OCI-LY3 (cell line): ENCODE data around the gene NKX3-2.

ENCODE experiments used
- EZH2phosphoT487 ChIP-seq: fragments of 200-600 bp; shearing (Covaris generic); IDR thresholded peaks from 2 replicates; pipeline ENCODE4 v1.6.1; 2018; ENCODE audit warnings: antibody characterized with exemption, mixed run types, low read depth
- TF ChIP-seq, protein P1 (sequence below): fragments of 200-600, 300-600 bp; sonication (generic); IDR thresholded peaks from 2 replicates; pipeline ENCODE4 v1.5.1; 2014; ENCODE audit warnings: antibody characterized with exemption, low read length, low read depth

DNA sequence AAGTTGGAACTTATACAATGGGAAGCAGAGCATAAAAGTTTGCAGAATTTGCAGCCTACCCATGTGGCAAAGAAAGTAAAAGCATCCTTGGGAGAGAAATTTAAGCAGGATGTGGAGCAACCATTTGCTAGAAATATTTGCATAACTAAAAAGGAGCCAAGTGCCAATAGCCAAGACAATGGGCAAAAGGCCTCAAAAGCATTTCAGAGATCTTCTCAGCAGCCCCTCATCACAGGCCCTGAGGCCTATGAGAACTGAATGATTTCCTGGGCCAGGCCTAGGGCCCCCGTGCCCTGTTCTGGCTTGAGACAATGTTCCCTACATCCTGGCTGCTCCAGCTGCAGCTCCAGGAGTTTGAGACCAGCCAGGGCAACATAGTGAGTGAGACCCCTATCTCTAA is 34.9 kb downstream of the NKX3-2 start:
- TF ChIP-seq EZH2phosphoT487: no peak
- TF ChIP-seq, protein P1, sequence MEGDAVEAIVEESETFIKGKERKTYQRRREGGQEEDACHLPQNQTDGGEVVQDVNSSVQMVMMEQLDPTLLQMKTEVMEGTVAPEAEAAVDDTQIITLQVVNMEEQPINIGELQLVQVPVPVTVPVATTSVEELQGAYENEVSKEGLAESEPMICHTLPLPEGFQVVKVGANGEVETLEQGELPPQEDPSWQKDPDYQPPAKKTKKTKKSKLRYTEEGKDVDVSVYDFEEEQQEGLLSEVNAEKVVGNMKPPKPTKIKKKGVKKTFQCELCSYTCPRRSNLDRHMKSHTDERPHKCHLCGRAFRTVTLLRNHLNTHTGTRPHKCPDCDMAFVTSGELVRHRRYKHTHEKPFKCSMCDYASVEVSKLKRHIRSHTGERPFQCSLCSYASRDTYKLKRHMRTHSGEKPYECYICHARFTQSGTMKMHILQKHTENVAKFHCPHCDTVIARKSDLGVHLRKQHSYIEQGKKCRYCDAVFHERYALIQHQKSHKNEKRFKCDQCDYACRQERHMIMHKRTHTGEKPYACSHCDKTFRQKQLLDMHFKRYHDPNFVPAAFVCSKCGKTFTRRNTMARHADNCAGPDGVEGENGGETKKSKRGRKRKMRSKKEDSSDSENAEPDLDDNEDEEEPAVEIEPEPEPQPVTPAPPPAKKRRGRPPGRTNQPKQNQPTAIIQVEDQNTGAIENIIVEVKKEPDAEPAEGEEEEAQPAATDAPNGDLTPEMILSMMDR: no peak
